HEK293 (cell line): ENCODE results near the gene KLHL25.
A peak's percentile ranks its signal among the peaks of the same experiment; 100 is the strongest.

Experiments used
- CTCF ChIA-PET: fragments of 350-600 bp; formaldehyde crosslinking; extraction: SDS; loops from one replicate; lab custom pipeline; 2021; ENCODE audit warnings: antibody characterized with exemption; lab: Yijun Ruan, JAX
- POLR2A ChIA-PET: fragments of 300-600 bp; formaldehyde crosslinking; extraction: SDS; loops from one replicate; lab custom pipeline; 2020; ENCODE audit warnings: antibody characterized with exemption, inconsistent platforms; lab: Yijun Ruan, JAX
- H3K27ac ChIP-seq: fragments of 200-500 bp; sonication (Bioruptor generic); 2 replicates; pipeline ENCODE4 v1.5.1; 2014; ENCODE audit warnings: low read depth, low read length, control low read depth, inconsistent platforms; ENCODE audit errors: extremely low read depth
- H3K36me3 ChIP-seq, 2 experiments: fragments of 200-500 bp in 1 of 2; sonication (Bioruptor generic) in 1 of 2; 1 replicate in 1 of 2; 2 replicates in 1 of 2; pipeline ENCODE4 v1.5.1; 2014 to 2017; ENCODE audit warnings: inconsistent platforms in 2 of 2, low read length in 2 of 2; ENCODE audit not compliant: control insufficient read depth in 2 of 2, insufficient read depth in 1 of 2
- H3K4me1 ChIP-seq: fragments of 200-500 bp; sonication (Bioruptor generic); 2 replicates; pipeline ENCODE4 v1.5.1; 2014; ENCODE audit warnings: mild to moderate bottlenecking, low read length, inconsistent platforms; ENCODE audit not compliant: control insufficient read depth, insufficient read depth
- H3K4me3 ChIP-seq: 2 replicates; pipeline ENCODE4 v1.5.1; 2011; ENCODE audit warnings: low read depth, mild to moderate bottlenecking, control low read depth, low read length, moderate library complexity
- H3K9me3 ChIP-seq: fragments of 200-500 bp; sonication (Bioruptor generic); 2 replicates; pipeline ENCODE4 v1.5.1; 2014; ENCODE audit warnings: low read depth, low read length, inconsistent platforms; ENCODE audit not compliant: control insufficient read depth, insufficient read depth
- CTCF ChIP-seq: fragments of 450-650 bp; formaldehyde crosslinking; IDR thresholded peaks from 2 replicates; pipeline ENCODE4 v1.5.1; 2016; ENCODE audit warnings: missing biosample characterization, missing genetic modification characterization
- EGR2 ChIP-seq: fragments of 450-650 bp; formaldehyde crosslinking; IDR thresholded peaks from 2 replicates; pipeline ENCODE4 v1.5.1; 2016; ENCODE audit warnings: low read depth, missing biosample characterization, missing genetic modification characterization
- GFI1B ChIP-seq: fragments of 450-650 bp; formaldehyde crosslinking; IDR thresholded peaks from 2 replicates; pipeline ENCODE4 v1.5.1; 2016; ENCODE audit warnings: missing biosample characterization, missing genetic modification characterization
- SETDB1 ChIP-seq: IDR thresholded peaks from one replicate; pipeline ENCODE4 v1.6.1; 2017; ENCODE audit warnings: mild to moderate bottlenecking, low read length, moderate library complexity, mixed read lengths; ENCODE audit not compliant: insufficient read length
- SP7 ChIP-seq: fragments of 450-650 bp; formaldehyde crosslinking; IDR thresholded peaks from 2 replicates; pipeline ENCODE4 v1.5.1; 2016; ENCODE audit warnings: missing biosample characterization, missing genetic modification characterization
- WT1 ChIP-seq: fragments of 450-650 bp; formaldehyde crosslinking; IDR thresholded peaks from 2 replicates; pipeline ENCODE4 v1.5.1; 2016; ENCODE audit warnings: missing biosample characterization, missing genetic modification characterization
- ZFHX2 ChIP-seq: fragments of 450-650 bp; formaldehyde crosslinking; conservative IDR thresholded peaks from 2 replicates; pipeline ENCODE4 v1.5.1; 2016; ENCODE audit warnings: missing biosample characterization, missing genetic modification characterization
- ZIC2 ChIP-seq: fragments of 450-650 bp; formaldehyde crosslinking; IDR thresholded peaks from 2 replicates; pipeline ENCODE4 v1.5.1; 2016; ENCODE audit warnings: missing biosample characterization, missing genetic modification characterization
- ZNF174 ChIP-seq: fragments of 450-650 bp; formaldehyde crosslinking; IDR thresholded peaks from 2 replicates; pipeline ENCODE4 v1.5.0; 2017; ENCODE audit warnings: missing biosample characterization, mild to moderate bottlenecking, missing genetic modification characterization
- ZNF175 ChIP-seq: fragments of 450-650 bp; formaldehyde crosslinking; IDR thresholded peaks from 2 replicates; pipeline ENCODE4 v1.5.1; 2016; ENCODE audit warnings: missing biosample characterization, missing genetic modification characterization
- ZNF202 ChIP-seq: fragments of 450-650 bp; formaldehyde crosslinking; IDR thresholded peaks from 2 replicates; pipeline ENCODE4 v1.5.1; 2016; ENCODE audit warnings: missing biosample characterization, missing genetic modification characterization, borderline replicate concordance
- ZNF610 ChIP-seq: fragments of 450-650 bp; formaldehyde crosslinking; IDR thresholded peaks from 2 replicates; pipeline ENCODE4 v1.5.1; 2016; ENCODE audit warnings: missing biosample characterization, missing genetic modification characterization, borderline replicate concordance
- ZNF768 ChIP-seq: fragments of 450-650 bp; formaldehyde crosslinking; IDR thresholded peaks from 2 replicates; pipeline ENCODE4 v1.5.1; 2018; ENCODE audit warnings: missing biosample characterization, mild to moderate bottlenecking, missing genetic modification characterization
- TF ChIP-seq, protein P1 (sequence below): fragments of 450-650 bp; formaldehyde crosslinking; IDR thresholded peaks from 2 replicates; pipeline ENCODE4 v1.5.1; 2016; ENCODE audit warnings: missing biosample characterization, missing genetic modification characterization
- TF ChIP-seq, protein P2 (sequence below): fragments of 450-650 bp; formaldehyde crosslinking; IDR thresholded peaks from 2 replicates; pipeline ENCODE4 v1.5.1; 2016; ENCODE audit warnings: missing biosample characterization, missing genetic modification characterization
- TF ChIP-seq, protein P3 (sequence below): fragments of 450-650 bp; formaldehyde crosslinking; IDR thresholded peaks from 2 replicates; pipeline ENCODE4 v1.5.1; 2016; ENCODE audit warnings: missing biosample characterization, missing genetic modification characterization, borderline replicate concordance

KLHL25 gene

DNA sequence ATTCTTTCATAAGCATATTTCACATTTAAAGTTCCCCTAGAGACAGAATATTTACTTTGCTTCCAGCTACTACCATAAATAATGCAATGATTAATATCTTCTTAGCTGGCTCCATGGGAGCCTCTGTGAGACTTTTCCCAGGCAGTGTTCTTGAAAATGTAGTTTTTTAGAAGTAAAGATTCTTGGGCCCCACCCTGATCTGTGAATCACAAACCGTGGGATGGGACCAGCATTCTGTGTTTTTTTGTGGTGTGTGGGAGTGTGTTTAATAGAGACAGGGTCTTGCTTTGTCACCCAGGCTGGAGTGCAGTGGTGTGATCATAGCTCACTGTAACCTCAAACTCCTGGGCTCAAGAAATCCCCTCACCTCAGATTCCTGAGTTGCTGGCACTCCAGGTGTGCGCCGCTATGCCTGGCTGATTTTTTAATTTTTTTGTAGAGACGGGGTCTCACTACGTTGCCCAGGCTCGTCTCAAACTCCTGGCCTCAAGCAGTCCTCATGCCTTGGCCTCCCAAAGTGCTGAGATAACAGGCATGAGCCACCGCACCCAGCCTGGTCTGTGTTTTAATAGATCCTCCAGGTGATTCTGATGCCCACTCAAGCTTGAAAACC is 83.0 kb downstream of the KLHL25 start:
- CTCF ChIA-PET, result interaction anchor here (0.6 to 0.7 kb wide), 2 partner anchors 12 to 28 kb away, joined by 3 to 5 read pairs; no protein-coding TSS in a partner anchor

GRCh38 chr15:85710340-85710842 is 84.3 kb downstream of the KLHL25 start:
- H3K9me3 ChIP-seq, result no peaks in the 10 kb centered on the region
- H3K27ac ChIP-seq, result no peak overlapping the region
- peaks cover 7 to 12% of the 10 kb centered on the region in 2 experiments for H3K36me3 ChIP-seq
- no peak overlapping the region for H3K4me3 ChIP-seq
- TF ChIP-seq GFI1B (tag by site-specific recombination), result no peak
- TF ChIP-seq ZNF202 (tag by site-specific recombination), result no peak
- TF ChIP-seq, protein P1, sequence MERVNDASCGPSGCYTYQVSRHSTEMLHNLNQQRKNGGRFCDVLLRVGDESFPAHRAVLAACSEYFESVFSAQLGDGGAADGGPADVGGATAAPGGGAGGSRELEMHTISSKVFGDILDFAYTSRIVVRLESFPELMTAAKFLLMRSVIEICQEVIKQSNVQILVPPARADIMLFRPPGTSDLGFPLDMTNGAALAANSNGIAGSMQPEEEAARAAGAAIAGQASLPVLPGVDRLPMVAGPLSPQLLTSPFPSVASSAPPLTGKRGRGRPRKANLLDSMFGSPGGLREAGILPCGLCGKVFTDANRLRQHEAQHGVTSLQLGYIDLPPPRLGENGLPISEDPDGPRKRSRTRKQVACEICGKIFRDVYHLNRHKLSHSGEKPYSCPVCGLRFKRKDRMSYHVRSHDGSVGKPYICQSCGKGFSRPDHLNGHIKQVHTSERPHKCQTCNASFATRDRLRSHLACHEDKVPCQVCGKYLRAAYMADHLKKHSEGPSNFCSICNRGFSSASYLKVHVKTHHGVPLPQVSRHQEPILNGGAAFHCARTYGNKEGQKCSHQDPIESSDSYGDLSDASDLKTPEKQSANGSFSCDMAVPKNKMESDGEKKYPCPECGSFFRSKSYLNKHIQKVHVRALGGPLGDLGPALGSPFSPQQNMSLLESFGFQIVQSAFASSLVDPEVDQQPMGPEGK, result no peak
- no peak for TF ChIP-seq WT1 (tag by site-specific recombination)
- TF ChIP-seq ZNF175 (tag by site-specific recombination), result no peak
- TF ChIP-seq ZNF174 (tag by site-specific recombination), result no peak
- no peak for TF ChIP-seq SETDB1
- TF ChIP-seq ZIC2 (tag by site-specific recombination), result no peak
- TF ChIP-seq ZNF768 (tag by site-specific recombination), result no peak
- TF ChIP-seq, protein P2, sequence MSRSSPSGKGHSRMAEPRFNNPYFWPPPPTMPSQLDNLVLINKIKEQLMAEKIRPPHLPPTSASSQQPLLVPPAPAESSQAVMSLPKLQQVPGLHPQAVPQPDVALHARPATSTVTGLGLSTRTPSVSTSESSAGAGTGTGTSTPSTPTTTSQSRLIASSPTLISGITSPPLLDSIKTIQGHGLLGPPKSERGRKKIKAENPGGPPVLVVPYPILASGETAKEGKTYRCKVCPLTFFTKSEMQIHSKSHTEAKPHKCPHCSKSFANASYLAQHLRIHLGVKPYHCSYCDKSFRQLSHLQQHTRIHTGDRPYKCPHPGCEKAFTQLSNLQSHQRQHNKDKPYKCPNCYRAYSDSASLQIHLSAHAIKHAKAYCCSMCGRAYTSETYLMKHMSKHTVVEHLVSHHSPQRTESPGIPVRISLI (tag by site-specific recombination), result no peak
- TF ChIP-seq, protein P3, sequence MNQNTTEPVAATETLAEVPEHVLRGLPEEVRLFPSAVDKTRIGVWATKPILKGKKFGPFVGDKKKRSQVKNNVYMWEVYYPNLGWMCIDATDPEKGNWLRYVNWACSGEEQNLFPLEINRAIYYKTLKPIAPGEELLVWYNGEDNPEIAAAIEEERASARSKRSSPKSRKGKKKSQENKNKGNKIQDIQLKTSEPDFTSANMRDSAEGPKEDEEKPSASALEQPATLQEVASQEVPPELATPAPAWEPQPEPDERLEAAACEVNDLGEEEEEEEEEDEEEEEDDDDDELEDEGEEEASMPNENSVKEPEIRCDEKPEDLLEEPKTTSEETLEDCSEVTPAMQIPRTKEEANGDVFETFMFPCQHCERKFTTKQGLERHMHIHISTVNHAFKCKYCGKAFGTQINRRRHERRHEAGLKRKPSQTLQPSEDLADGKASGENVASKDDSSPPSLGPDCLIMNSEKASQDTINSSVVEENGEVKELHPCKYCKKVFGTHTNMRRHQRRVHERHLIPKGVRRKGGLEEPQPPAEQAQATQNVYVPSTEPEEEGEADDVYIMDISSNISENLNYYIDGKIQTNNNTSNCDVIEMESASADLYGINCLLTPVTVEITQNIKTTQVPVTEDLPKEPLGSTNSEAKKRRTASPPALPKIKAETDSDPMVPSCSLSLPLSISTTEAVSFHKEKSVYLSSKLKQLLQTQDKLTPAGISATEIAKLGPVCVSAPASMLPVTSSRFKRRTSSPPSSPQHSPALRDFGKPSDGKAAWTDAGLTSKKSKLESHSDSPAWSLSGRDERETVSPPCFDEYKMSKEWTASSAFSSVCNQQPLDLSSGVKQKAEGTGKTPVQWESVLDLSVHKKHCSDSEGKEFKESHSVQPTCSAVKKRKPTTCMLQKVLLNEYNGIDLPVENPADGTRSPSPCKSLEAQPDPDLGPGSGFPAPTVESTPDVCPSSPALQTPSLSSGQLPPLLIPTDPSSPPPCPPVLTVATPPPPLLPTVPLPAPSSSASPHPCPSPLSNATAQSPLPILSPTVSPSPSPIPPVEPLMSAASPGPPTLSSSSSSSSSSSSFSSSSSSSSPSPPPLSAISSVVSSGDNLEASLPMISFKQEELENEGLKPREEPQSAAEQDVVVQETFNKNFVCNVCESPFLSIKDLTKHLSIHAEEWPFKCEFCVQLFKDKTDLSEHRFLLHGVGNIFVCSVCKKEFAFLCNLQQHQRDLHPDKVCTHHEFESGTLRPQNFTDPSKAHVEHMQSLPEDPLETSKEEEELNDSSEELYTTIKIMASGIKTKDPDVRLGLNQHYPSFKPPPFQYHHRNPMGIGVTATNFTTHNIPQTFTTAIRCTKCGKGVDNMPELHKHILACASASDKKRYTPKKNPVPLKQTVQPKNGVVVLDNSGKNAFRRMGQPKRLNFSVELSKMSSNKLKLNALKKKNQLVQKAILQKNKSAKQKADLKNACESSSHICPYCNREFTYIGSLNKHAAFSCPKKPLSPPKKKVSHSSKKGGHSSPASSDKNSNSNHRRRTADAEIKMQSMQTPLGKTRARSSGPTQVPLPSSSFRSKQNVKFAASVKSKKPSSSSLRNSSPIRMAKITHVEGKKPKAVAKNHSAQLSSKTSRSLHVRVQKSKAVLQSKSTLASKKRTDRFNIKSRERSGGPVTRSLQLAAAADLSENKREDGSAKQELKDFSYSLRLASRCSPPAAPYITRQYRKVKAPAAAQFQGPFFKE (tag by site-specific recombination), result no peak
- TF ChIP-seq EGR2 (tag by site-specific recombination), result no peak
- TF ChIP-seq ZNF610 (tag by site-specific recombination), result no peak
- POLR2A ChIA-PET, result no interaction called here
- CTCF ChIA-PET, result interaction anchor here (0.7 to 1.1 kb wide), 3 partner anchors 8 to 326 kb away, joined by 3 to 5 read pairs (median 3); no protein-coding TSS in a partner anchor
- peaks cover 14% of the 10 kb centered on the region for H3K4me1 ChIP-seq

More for the DNA sequence above, 83.0 kb downstream of the KLHL25 start:
- TF ChIP-seq SP7 (tag by site-specific recombination) (no peak), ZFHX2 (tag by site-specific recombination) (peak; percentile 45; the same call in 1 of the 2 replicates), CTCF (no peak)
- TF ChIP-seq, all 188 proteins: peak for 1
- Histone ChIP-seq H3K36me3 (peaks cover 7 to 21% of the 10 kb centered on the region in 2 experiments), H3K27ac (no peak overlapping the region), H3K4me3 (no peak overlapping the region), H3K4me1 (peaks cover 14% of the 10 kb centered on the region), H3K9me3 (no peaks in the 10 kb centered on the region)
- POLR2A ChIA-PET, result interaction anchor here (0.7 kb wide), 2 partner anchors 63 to 165 kb away, joined by 3 to 4 read pairs; no protein-coding TSS in a partner anchor
